CD14-positive monocyte (primary cell): ENCODE data around the gene TMEM141. TPM values are rescaled to one million over a fixed set of nuclear protein-coding genes. Genes with fewer than 3 reads are reported as not detected.

ENCODE experiments used
- DNase-seq, 3 donors: peaks; one replicate each; pipeline ENCODE4 v3.0.0-alpha.2; 2011 to 2022
- H2AFZ ChIP-seq: 2 replicates; pipeline ENCODE4 v1.6.0; 2012; ENCODE audit warnings: mild to moderate bottlenecking, low read depth, low read length, inconsistent platforms; ENCODE audit not compliant: insufficient read depth, poor library complexity, severe bottlenecking
- H3K27ac ChIP-seq, 2 donors: 1 replicate in 1 of 2; 2 replicates in 1 of 2; pipeline ENCODE4 v1.5.1; 2012 to 2013; ENCODE audit warnings: low read length in 2 of 2, control low read depth in 1 of 2, inconsistent platforms in 1 of 2, low read depth in 1 of 2, mild to moderate bottlenecking in 1 of 2
- H3K27me3 ChIP-seq, 2 donors: one replicate each; pipeline versions ENCODE4 v1.6.0 to v1.6.1; 2011 to 2013; ENCODE audit warnings: low read length in 2 of 2; ENCODE audit not compliant: control insufficient read depth in 2 of 2, insufficient read depth in 2 of 2
- H3K36me3 ChIP-seq, 2 donors: replicated peaks in 1 of 2; 1 replicate in 1 of 2; 2 replicates in 1 of 2; pipeline versions ENCODE4 v1.5.1 to v1.6.1; 2012 to 2013; ENCODE audit warnings: low read length in 2 of 2, control low read depth in 1 of 2, inconsistent platforms in 1 of 2, mild to moderate bottlenecking in 1 of 2; ENCODE audit not compliant: insufficient read depth in 2 of 2, control insufficient read depth in 1 of 2
- H3K4me1 ChIP-seq, 2 donors: 1 replicate in 1 of 2; 2 replicates in 1 of 2; pipeline versions ENCODE4 v1.5.1 to v1.6.1; 2012 to 2013; ENCODE audit warnings: low read length in 2 of 2, control low read depth in 1 of 2, inconsistent platforms in 1 of 2, mild to moderate bottlenecking in 1 of 2, moderate library complexity in 1 of 2; ENCODE audit not compliant: insufficient read depth in 2 of 2, control insufficient read depth in 1 of 2
- H3K4me2 ChIP-seq: replicated peaks from 2 replicates; pipeline ENCODE3; 2012; ENCODE audit warnings: low read length, moderate library complexity, mild to moderate bottlenecking; ENCODE audit not compliant: poor library complexity, severe bottlenecking; ENCODE audit errors: extremely low read depth
- H3K4me3 ChIP-seq, 3 experiments: fragments of 200-600 bp in 1 of 3; sonication (generic) in 1 of 3; replicated peaks in 1 of 3; 1 replicate in 2 of 3; 2 replicates in 1 of 3; pipeline ENCODE4 v1.5.1; 2011 to 2013; ENCODE audit warnings: low read length in 3 of 3, mild to moderate bottlenecking in 3 of 3, control low read depth in 2 of 3, low read depth in 2 of 3, inconsistent platforms in 1 of 3, moderate library complexity in 1 of 3
- H3K79me2 ChIP-seq: 2 replicates; pipeline ENCODE4 v1.6.0; 2012; ENCODE audit warnings: mild to moderate bottlenecking, control low read depth, inconsistent platforms, low read length, moderate library complexity; ENCODE audit not compliant: insufficient read depth
- H3K9ac ChIP-seq: 2 replicates; pipeline ENCODE4 v1.6.0; 2017; ENCODE audit warnings: low read length, mild to moderate bottlenecking; ENCODE audit not compliant: insufficient read depth, poor library complexity, severe bottlenecking
- H3K9me3 ChIP-seq, 2 donors: replicated peaks in 1 of 2; 1 replicate in 1 of 2; 2 replicates in 1 of 2; pipeline versions ENCODE4 v1.5.1 to v1.6.1; 2012 to 2013; ENCODE audit warnings: low read length in 2 of 2, control low read depth in 1 of 2; ENCODE audit not compliant: control insufficient read depth in 1 of 2, insufficient read depth in 1 of 2
- H4K20me1 ChIP-seq: 2 replicates; pipeline ENCODE4 v1.6.0; 2012; ENCODE audit warnings: mild to moderate bottlenecking, low read length, control low read depth, moderate library complexity; ENCODE audit not compliant: insufficient read depth
- H3K27ac Mint-ChIP-seq, 7 donors: one replicate each; pipeline ENCODE4 v1.8.0; 2020; ENCODE audit warnings: mild to moderate bottlenecking in 7 of 7, mixed read lengths in 7 of 7, moderate library complexity in 6 of 7, inconsistent platforms in 2 of 7
- H3K27me3 Mint-ChIP-seq, 3 donors: one replicate each; pipeline ENCODE4 v1.8.0; 2021 to 2022; ENCODE audit warnings: low read depth in 3 of 3, mild to moderate bottlenecking in 3 of 3, mixed read lengths in 3 of 3, moderate library complexity in 3 of 3, inconsistent platforms in 1 of 3
- H3K36me3 Mint-ChIP-seq, 2 donors: one replicate each; pipeline ENCODE4 v1.8.0; 2020; ENCODE audit warnings: mixed read lengths in 2 of 2, inconsistent platforms in 1 of 2, mild to moderate bottlenecking in 1 of 2
- H3K4me1 Mint-ChIP-seq: one replicate; pipeline ENCODE4 v1.8.0; 2020; ENCODE audit warnings: mild to moderate bottlenecking, mixed read lengths
- H3K4me3 Mint-ChIP-seq, 2 donors: one replicate each; pipeline ENCODE4 v1.8.0; 2020; ENCODE audit warnings: mild to moderate bottlenecking in 2 of 2, mixed read lengths in 2 of 2, moderate library complexity in 1 of 2
- H3K9me3 Mint-ChIP-seq, 7 donors: one replicate each; pipeline ENCODE4 v1.8.0; 2020 to 2022; ENCODE audit warnings: mixed read lengths in 7 of 7, mild to moderate bottlenecking in 6 of 7, moderate library complexity in 6 of 7, inconsistent platforms in 2 of 7
- CTCF ChIP-seq: fragments of 200-600 bp; IDR thresholded peaks from one replicate; pipeline ENCODE4 v1.8.0; 2022; ENCODE audit warnings: antibody characterized with exemption, mild to moderate bottlenecking
- WGBS: methylation state at CpG from one replicate; pipeline ENCODE4 v1.1.5; 2013; ENCODE audit warnings: missing lambda C conversion rate; ENCODE audit not compliant: insufficient coverage; 5-methylcytosine and 5-hydroxymethylcytosine counted together
- intact Hi-C, 2 donors: fragments of 100-400 bp; cut with micrococcal nuclease; formaldehyde crosslinking; loops; one replicate each; pipeline versions ENCODE4 v1.15.0 to v1.15.1; 2023
- polyA plus RNA-seq, 3 donors: library from polyadenylated mRNA; depleted of rRNA in 1 of 3; unstranded in 2 of 3; stranded (reverse) in 1 of 3; fragments of 300-500 nt in 2 of 3; fragments of >200 nt in 1 of 3; fragmentation: Illumina TruSeq in 2 of 3; gene quantifications; 1 replicate in 2 of 3; 2 replicates in 1 of 3; pipeline ENCODE4 v1.2.3, GENCODE V29; 2012 to 2021

The TMEM141 gene
- polyA plus RNA-seq, 3 donors = 33.1 to 47.2 (median 39.2) TPM

GRCh38 chr9:136744773-136745172 is 46.4 kb upstream of the TMEM141 start:
- Histone ChIP-seq H3K9ac (no peak overlapping the region), H4K20me1 (no peaks in the 10 kb centered on the region), H3K4me1 (no peaks in the 10 kb centered on the region), H3K79me2 (no peaks in the 10 kb centered on the region), H3K4me2 (no peak overlapping the region), H3K27ac (no peak overlapping the region), H3K27me3 (peaks cover 5 to 24% of the 10 kb centered on the region in 2 donors), H2AFZ (no peak overlapping the region), H3K4me3 (no peak overlapping the region), H3K9me3 (no peaks in the 10 kb centered on the region), H3K36me3 (no peaks in the 10 kb centered on the region)
- H3K4me1 Mint-ChIP-seq = peaks cover 5% of the 10 kb centered on the region
- peaks cover 18 to 55% (median 33%) of the 10 kb centered on the region in 3 donors for H3K27me3 Mint-ChIP-seq
- intact Hi-C loops = no loop called here
- DNase-seq = no peak
- no peak overlapping the region for H3K4me3 Mint-ChIP-seq
- no peak for TF ChIP-seq CTCF
- H3K36me3 Mint-ChIP-seq = no peaks in the 10 kb centered on the region
- no peaks in the 10 kb centered on the region for H3K9me3 Mint-ChIP-seq
- 90% methylated on average over 7 of the region's 18 CpGs for WGBS
- no peak overlapping the region for H3K27ac Mint-ChIP-seq

- Histone ChIP-seq H3K79me2 (no peaks in the 10 kb centered on the region), H4K20me1 (no peaks in the 10 kb centered on the region), H3K27ac (no peak overlapping the region), H3K9me3 (no peaks in the 10 kb centered on the region), H3K27me3 (peaks cover 5 to 24% of the 10 kb centered on the region in 2 donors), H3K36me3 (no peaks in the 10 kb centered on the region), H3K9ac (no peak overlapping the region), H3K4me2 (no peak overlapping the region), H3K4me1 (no peaks in the 10 kb centered on the region), H3K4me3 (no peak overlapping the region), H2AFZ (no peak overlapping the region)
- Mint-ChIP-seq H3K9me3 (no peaks in the 10 kb centered on the region), H3K36me3 (no peaks in the 10 kb centered on the region), H3K4me3 (no peak overlapping the region), H3K4me1 (peaks cover 10% of the 10 kb centered on the region), H3K27me3 (peaks cover 19 to 54% (median 28%) of the 10 kb centered on the region in 3 donors), H3K27ac (no peak overlapping the region)
- WGBS = 92% methylated on average over 15 of the region's 23 CpGs
- DNase-seq = no peak
- intact Hi-C loops = no loop called here
- TF ChIP-seq CTCF = no peak
Measured at GRCh38 chr9:136745389-136746154, 45.6 kb upstream of the TMEM141 start.
